DOHH2 (cell line): ENCODE results near the gene CLRN3.

Experiments
- CTCF ChIP-seq: fragments of 200-600 bp; sonication (generic); IDR thresholded peaks from one replicate; pipeline ENCODE4 v1.5.1; 2014; ENCODE audit warnings: antibody characterized with exemption, mild to moderate bottlenecking, low read depth, low read length; ENCODE audit not compliant: poor library complexity, severe bottlenecking
- EZH2phosphoT487 ChIP-seq: fragments of 200-600 bp; sonication (generic); IDR thresholded peaks from 2 replicates; pipeline ENCODE4 v1.6.1; 2017; ENCODE audit warnings: borderline replicate concordance, mild to moderate bottlenecking, antibody characterized with exemption, low read length, moderate library complexity, mixed read lengths

DNA sequence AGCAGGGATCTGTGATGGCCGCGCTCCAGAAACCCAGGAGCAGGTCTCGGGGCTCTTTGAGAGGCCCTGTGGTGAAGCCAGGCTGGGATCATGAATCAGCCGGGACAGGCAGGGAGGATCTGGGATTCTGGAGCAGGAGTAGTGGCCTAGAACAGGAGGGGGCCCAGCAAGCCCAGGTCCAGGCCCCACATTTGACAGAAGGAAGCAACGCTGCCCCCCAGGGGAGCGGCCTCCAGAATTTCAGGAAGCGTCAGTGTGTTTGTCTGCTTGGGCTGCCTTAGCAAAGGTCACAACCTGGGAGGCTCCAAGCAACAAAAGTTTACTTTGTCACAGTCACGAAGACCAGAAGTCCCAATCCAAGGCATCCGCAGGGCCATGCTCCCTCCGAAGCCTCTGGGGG, 36.8 kb downstream of the CLRN3 start:
- TF ChIP-seq CTCF (no peak), EZH2phosphoT487 (no peak)
